Breast epithelium (tissue), 4 donors: ENCODE data around the gene LLCFC1. TPM values are rescaled to one million over a fixed set of nuclear protein-coding genes. Genes with fewer than 3 reads are reported as not detected.

Source experiments
- DNase-seq, 2 donors: peaks; one replicate each; pipeline ENCODE4 v3.0.0-alpha.2; 2019; ENCODE audit warnings: low spot score in 2 of 2
- H3K27ac ChIP-seq, 2 donors: fragments of 200-600 bp; sonication (generic) in 1 of 2; one replicate each; pipeline ENCODE4 v1.5.1; 2016 to 2019; ENCODE audit warnings: mild to moderate bottlenecking in 1 of 2
- H3K27me3 ChIP-seq, 2 donors: fragments of 200-600 bp; sonication (generic) in 1 of 2; one replicate each; pipeline versions ENCODE4 v1.5.1 to v1.6.0; 2017 to 2019; ENCODE audit warnings: control low read depth in 1 of 2, mild to moderate bottlenecking in 1 of 2
- H3K36me3 ChIP-seq: fragments of 200-600 bp; one replicate; pipeline ENCODE4 v1.5.1; 2019
- H3K4me1 ChIP-seq, 2 donors: fragments of 200-600 bp; sonication (generic); one replicate each; pipeline ENCODE4 v1.5.1; 2016 to 2019; ENCODE audit warnings: control low read depth in 1 of 2
- H3K4me3 ChIP-seq, 3 donors: fragments of 200-600 bp; sonication (generic); 1 replicate in 2 of 3; 2 replicates in 1 of 3; pipeline ENCODE4 v1.5.1; 2016 to 2019; ENCODE audit warnings: mild to moderate bottlenecking in 3 of 3, moderate library complexity in 2 of 3
- H3K9me3 ChIP-seq, 2 donors: fragments of 200-600 bp; sonication (generic) in 1 of 2; one replicate each; pipeline ENCODE4 v1.5.1; 2016 to 2019; ENCODE audit warnings: control low read depth in 1 of 2
- POLR2A ChIP-seq: fragments of 450-650 bp; IDR thresholded peaks from one replicate; pipeline ENCODE4 v1.6.1; 2016; ENCODE audit warnings: antibody characterized with exemption, mild to moderate bottlenecking, moderate library complexity
- POLR2AphosphoS5 ChIP-seq, 3 donors: sonication (generic); formaldehyde crosslinking; IDR thresholded peaks; one replicate each; pipeline ENCODE4 v1.6.1; 2017; ENCODE audit warnings: antibody characterized with exemption in 3 of 3
- intact Hi-C: fragments of 100-400 bp; cut with DNase I; formaldehyde crosslinking; loops from one replicate; pipeline ENCODE4 v1.15.1; 2023; ENCODE audit warnings: low total_unique reads
- total RNA-seq, 3 donors: library from RNA; depleted of rRNA; stranded (reverse); fragments of >200 nt; gene quantifications; one replicate each; pipeline ENCODE4 v1.1.0, GENCODE V29; 2016
- TF ChIP-seq, protein P1 (sequence below), 3 donors: fragments of 450-650 bp; IDR thresholded peaks; one replicate each; pipeline ENCODE4 v1.5.1; 2016 to 2017; ENCODE audit warnings: antibody characterized with exemption in 3 of 3, mild to moderate bottlenecking in 3 of 3, moderate library complexity in 3 of 3

LLCFC1 gene
- total RNA-seq, 3 donors from 2014 or later, result not detected

DNA sequence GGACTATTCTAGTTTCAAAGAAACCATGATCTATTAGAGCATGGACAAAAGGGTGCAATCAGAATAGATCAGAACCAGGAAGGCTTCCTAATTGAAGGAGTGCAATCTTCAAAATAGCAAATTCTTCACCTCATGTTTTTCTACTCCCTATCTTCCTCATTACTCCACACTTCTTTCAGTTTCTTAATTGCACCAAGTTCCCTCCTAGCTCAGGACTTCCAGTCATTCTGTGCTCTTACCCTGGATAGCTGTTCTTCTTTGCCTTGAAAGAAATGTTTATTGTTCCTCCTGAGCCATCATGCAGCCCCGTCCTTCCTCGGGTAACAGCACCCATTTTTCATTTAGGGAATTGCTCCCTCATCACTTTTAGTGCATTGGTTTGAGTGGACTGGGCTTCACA lies 28.8 kb upstream of the LLCFC1 start:
- intact Hi-C loops, result no loop called here
- TF ChIP-seq POLR2A (no peak), POLR2AphosphoS5 (IDR thresholded peaks at IDR 0.05) (no peak)
- TF ChIP-seq, protein P1, sequence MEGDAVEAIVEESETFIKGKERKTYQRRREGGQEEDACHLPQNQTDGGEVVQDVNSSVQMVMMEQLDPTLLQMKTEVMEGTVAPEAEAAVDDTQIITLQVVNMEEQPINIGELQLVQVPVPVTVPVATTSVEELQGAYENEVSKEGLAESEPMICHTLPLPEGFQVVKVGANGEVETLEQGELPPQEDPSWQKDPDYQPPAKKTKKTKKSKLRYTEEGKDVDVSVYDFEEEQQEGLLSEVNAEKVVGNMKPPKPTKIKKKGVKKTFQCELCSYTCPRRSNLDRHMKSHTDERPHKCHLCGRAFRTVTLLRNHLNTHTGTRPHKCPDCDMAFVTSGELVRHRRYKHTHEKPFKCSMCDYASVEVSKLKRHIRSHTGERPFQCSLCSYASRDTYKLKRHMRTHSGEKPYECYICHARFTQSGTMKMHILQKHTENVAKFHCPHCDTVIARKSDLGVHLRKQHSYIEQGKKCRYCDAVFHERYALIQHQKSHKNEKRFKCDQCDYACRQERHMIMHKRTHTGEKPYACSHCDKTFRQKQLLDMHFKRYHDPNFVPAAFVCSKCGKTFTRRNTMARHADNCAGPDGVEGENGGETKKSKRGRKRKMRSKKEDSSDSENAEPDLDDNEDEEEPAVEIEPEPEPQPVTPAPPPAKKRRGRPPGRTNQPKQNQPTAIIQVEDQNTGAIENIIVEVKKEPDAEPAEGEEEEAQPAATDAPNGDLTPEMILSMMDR (IDR thresholded peaks at IDR 0.05), result no peak
- no peak for DNase-seq
- Histone ChIP-seq H3K27ac (no peak overlapping the region), H3K36me3 (no peaks in the 10 kb centered on the region), H3K4me1 (no peaks in the 10 kb centered on the region), H3K9me3 (no peaks in the 10 kb centered on the region), H3K27me3 (no peaks in the 10 kb centered on the region), H3K4me3 (no peak overlapping the region)

DNA sequence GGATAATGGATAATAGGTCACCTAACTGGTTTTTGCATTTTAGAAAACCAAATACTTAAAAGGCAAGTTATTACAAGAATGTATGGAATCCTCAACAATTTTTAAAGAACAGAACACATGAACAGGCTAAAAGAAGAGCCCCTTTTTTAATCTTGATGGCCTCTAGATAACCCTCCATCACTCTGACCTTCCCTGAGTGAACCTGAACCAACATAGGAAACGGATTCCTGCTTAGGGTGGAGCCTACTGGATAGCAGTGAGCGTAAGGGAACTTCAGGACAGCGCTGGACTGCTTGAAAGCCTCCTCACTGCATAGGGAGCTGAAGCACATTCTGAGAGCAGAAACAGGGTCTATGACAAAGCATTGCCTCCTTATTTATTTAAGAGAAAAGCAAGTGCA lies 26.2 kb upstream of the LLCFC1 start:
- no peaks in the 10 kb centered on the region for H3K36me3 ChIP-seq
- DNase-seq, result no peak
- no peak overlapping the region for H3K4me3 ChIP-seq
- H3K27me3 ChIP-seq, result no peaks in the 10 kb centered on the region
- H3K4me1 ChIP-seq, result no peaks in the 10 kb centered on the region
- no peak for TF ChIP-seq POLR2AphosphoS5 (IDR thresholded peaks at IDR 0.05)
- TF ChIP-seq POLR2A, result no peak
- TF ChIP-seq, protein P1 (IDR thresholded peaks at IDR 0.05), result no peak
- intact Hi-C loops, result no loop called here
- no peaks in the 10 kb centered on the region for H3K9me3 ChIP-seq
- no peak overlapping the region for H3K27ac ChIP-seq

DNA sequence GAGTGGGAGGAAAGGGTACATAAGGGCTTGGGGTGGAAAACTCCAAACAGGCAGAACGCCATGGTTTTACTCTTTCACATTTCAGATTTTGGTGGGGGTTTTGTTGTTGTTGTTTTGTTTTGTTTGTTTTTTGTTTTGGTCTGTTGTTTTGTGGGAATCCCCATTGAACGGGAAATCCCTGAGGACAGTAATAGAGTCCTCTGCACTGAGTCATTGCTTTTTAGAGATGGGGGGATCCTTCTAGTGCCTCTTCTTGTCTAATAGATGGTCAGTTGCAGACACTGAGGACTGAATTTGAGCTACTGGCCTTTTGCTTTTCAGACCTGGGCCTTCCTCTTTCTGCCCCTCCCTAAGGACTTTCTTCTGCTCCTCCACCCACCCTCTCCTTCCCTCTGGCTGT lies 25.7 kb upstream of the LLCFC1 start:
- TF ChIP-seq, protein P1 (IDR thresholded peaks at IDR 0.05), result no peak
- TF ChIP-seq POLR2A (no peak), POLR2AphosphoS5 (IDR thresholded peaks at IDR 0.05) (no peak)
- no peak for DNase-seq
- Histone ChIP-seq H3K9me3 (no peaks in the 10 kb centered on the region), H3K36me3 (no peaks in the 10 kb centered on the region), H3K27ac (no peak overlapping the region), H3K27me3 (no peaks in the 10 kb centered on the region), H3K4me3 (no peak overlapping the region), H3K4me1 (no peaks in the 10 kb centered on the region)
- intact Hi-C loops, result no loop called here

DNA sequence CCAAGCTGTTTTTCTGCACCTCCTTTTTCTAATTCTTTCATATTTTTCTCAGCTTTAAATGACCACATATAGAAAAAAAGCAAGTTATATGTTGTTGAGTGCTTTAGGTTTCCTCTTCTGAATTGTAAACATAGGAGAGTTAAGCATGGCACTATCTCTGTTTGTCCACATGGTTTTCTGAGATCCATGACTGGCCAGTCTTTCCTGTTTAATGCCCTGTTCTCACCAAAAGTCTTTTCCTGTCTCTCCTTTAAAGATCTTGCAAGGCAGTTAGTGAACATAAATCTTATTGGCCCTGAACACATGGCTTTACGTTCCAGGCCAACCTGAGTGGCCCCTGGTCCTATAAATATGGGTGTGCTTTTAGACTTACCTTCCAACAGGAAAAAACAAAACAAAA lies 25.2 kb upstream of the LLCFC1 start:
- Histone ChIP-seq H3K36me3 (no peaks in the 10 kb centered on the region), H3K27me3 (no peaks in the 10 kb centered on the region), H3K27ac (no peak overlapping the region), H3K4me3 (no peak overlapping the region), H3K9me3 (no peaks in the 10 kb centered on the region), H3K4me1 (no peaks in the 10 kb centered on the region)
- DNase-seq, result no peak
- TF ChIP-seq, protein P1 (IDR thresholded peaks at IDR 0.05), result no peak
- no peak for TF ChIP-seq POLR2AphosphoS5 (IDR thresholded peaks at IDR 0.05)
- TF ChIP-seq POLR2A, result no peak
- intact Hi-C loops, result no loop called here

DNA sequence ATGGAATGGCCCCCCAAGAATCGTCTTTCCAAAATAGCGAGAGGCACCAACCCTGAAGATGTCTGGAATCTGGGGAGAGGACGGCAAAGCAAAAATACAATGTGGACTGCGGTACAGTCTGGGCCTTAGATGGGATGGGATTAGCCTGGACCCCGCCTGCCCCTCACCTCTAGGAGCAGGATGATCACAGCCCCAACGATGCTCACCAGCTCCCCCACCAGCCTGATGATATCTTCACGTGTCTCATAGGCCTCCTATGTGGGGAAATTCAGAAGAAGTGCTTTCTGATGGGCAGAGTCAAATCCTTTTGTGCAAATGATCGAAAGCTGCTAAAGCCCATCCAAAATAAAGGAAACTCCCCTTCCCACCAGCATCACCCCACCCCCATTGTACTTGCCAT lies 24.0 kb upstream of the LLCFC1 start:
- Histone ChIP-seq H3K4me3 (no peak overlapping the region), H3K36me3 (no peaks in the 10 kb centered on the region), H3K4me1 (no peaks in the 10 kb centered on the region), H3K27ac (no peak overlapping the region), H3K9me3 (no peaks in the 10 kb centered on the region), H3K27me3 (no peaks in the 10 kb centered on the region)
- TF ChIP-seq, protein P1 (IDR thresholded peaks at IDR 0.05), result no peak
- no peak for TF ChIP-seq POLR2A
- no peak for TF ChIP-seq POLR2AphosphoS5 (IDR thresholded peaks at IDR 0.05)
- DNase-seq, result no peak
- intact Hi-C loops, result no loop called here
